OCI-LY7 (cell line): Measurements from ENCODE around the gene SYDE2.

Experiments
- CTCF ChIP-seq: fragments of 200-600 bp; sonication (generic); conservative IDR thresholded peaks from 2 replicates; pipeline ENCODE4 v1.5.1; 2014; ENCODE audit warnings: mild to moderate bottlenecking, antibody characterized with exemption, low read length, moderate library complexity, mixed read lengths
- EZH2phosphoT487 ChIP-seq: fragments of 200-600 bp; sonication (generic); IDR thresholded peaks from 2 replicates; pipeline ENCODE4 v1.6.1; 2018; ENCODE audit warnings: low read depth, borderline replicate concordance, mild to moderate bottlenecking, mixed run types, antibody characterized with exemption, low read length, moderate library complexity, mixed read lengths

GRCh38 chr1:85134583-85135391 lies 66.0 kb downstream of the SYDE2 start:
- TF ChIP-seq CTCF (no peak), EZH2phosphoT487 (no peak)
